Glutamatergic neuron (in vitro differentiated cells): ENCODE measurements around the gene ZNF608. TPM values are rescaled to one million over a fixed set of nuclear protein-coding genes. Genes with fewer than 3 reads are reported as not detected.

Experiments
- DNase-seq: peaks from one replicate; pipeline ENCODE4 v3.0.0; 2022
- H3K27ac Mint-ChIP-seq: one replicate; pipeline ENCODE4 v1.8.0; 2020; ENCODE audit warnings: mild to moderate bottlenecking, mixed read lengths, inconsistent platforms; ENCODE audit not compliant: unreplicated experiment
- H3K27me3 Mint-ChIP-seq: one replicate; pipeline ENCODE4 v1.8.0; 2020; ENCODE audit warnings: mild to moderate bottlenecking, moderate library complexity, mixed read lengths, inconsistent platforms; ENCODE audit not compliant: unreplicated experiment
- H3K36me3 Mint-ChIP-seq: one replicate; pipeline ENCODE4 v1.8.0; 2020; ENCODE audit warnings: mild to moderate bottlenecking, mixed read lengths, inconsistent platforms; ENCODE audit not compliant: unreplicated experiment
- H3K4me1 Mint-ChIP-seq: one replicate; pipeline ENCODE4 v1.8.0; 2020; ENCODE audit warnings: mild to moderate bottlenecking, low read depth, mixed read lengths, inconsistent platforms; ENCODE audit not compliant: unreplicated experiment
- H3K4me3 Mint-ChIP-seq: one replicate; pipeline ENCODE4 v1.8.0; 2020; ENCODE audit warnings: mild to moderate bottlenecking, mixed read lengths, inconsistent platforms; ENCODE audit not compliant: unreplicated experiment
- H3K9me3 Mint-ChIP-seq: one replicate; pipeline ENCODE4 v1.8.0; 2020; ENCODE audit warnings: mild to moderate bottlenecking, moderate library complexity, mixed read lengths, inconsistent platforms; ENCODE audit not compliant: unreplicated experiment
- total RNA-seq: library from RNA; stranded (reverse); fragmentation: NEBNext Ultra II Directional; extraction: Animal tissue kit (Norgen Biotek cat#: 25700); gene quantifications from one replicate; pipeline ENCODE4 v1.2.1, GENCODE V29; 2021; ENCODE audit not compliant: unreplicated experiment
- TF ChIP-seq, protein P1 (sequence below): fragments of 200-600 bp; sonication (generic); IDR thresholded peaks from one replicate; pipeline ENCODE4 v1.5.0; 2021; ENCODE audit not compliant: partially characterized antibody, unreplicated experiment

The ZNF608 gene
- total RNA-seq, 1 donor from 2014 or later = 161 TPM

DNA sequence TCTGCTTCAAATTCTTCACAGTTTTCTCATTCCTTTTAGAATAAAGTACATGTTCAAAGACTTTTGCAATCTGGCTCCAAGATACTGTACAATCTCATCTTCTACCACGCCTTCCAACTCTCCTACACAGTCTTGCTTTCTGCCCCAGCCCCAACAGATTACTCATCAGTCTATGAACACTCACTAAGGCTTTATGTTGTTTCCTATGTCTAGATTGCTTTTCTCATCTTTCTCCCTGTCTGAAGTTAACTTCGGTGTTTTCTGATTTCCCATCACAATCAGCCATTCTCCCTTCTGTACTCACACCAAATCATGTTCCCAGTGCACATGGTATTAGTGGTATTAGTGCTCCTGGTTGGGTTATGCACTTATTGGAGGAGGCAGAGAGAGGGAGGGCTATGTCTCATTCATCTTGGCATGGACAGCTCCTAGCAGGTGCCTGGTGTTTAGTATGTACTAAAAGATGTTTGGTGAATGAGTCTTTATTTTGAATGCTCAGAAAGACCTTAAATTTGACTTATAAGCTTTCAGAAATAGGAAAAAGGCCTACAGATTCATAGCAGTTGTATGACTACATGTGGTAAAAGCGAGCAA lies 44.0 kb upstream of the ZNF608 start:
- H3K27ac Mint-ChIP-seq = no peak overlapping the region
- no peak overlapping the region for H3K4me3 Mint-ChIP-seq
- TF ChIP-seq, protein P1, sequence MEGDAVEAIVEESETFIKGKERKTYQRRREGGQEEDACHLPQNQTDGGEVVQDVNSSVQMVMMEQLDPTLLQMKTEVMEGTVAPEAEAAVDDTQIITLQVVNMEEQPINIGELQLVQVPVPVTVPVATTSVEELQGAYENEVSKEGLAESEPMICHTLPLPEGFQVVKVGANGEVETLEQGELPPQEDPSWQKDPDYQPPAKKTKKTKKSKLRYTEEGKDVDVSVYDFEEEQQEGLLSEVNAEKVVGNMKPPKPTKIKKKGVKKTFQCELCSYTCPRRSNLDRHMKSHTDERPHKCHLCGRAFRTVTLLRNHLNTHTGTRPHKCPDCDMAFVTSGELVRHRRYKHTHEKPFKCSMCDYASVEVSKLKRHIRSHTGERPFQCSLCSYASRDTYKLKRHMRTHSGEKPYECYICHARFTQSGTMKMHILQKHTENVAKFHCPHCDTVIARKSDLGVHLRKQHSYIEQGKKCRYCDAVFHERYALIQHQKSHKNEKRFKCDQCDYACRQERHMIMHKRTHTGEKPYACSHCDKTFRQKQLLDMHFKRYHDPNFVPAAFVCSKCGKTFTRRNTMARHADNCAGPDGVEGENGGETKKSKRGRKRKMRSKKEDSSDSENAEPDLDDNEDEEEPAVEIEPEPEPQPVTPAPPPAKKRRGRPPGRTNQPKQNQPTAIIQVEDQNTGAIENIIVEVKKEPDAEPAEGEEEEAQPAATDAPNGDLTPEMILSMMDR = no peak
- peaks cover 2% of the 10 kb centered on the region for H3K9me3 Mint-ChIP-seq
- no peak for DNase-seq
- no peaks in the 10 kb centered on the region for H3K27me3 Mint-ChIP-seq
- no peaks in the 10 kb centered on the region for H3K36me3 Mint-ChIP-seq
- H3K4me1 Mint-ChIP-seq = no peaks in the 10 kb centered on the region

DNA sequence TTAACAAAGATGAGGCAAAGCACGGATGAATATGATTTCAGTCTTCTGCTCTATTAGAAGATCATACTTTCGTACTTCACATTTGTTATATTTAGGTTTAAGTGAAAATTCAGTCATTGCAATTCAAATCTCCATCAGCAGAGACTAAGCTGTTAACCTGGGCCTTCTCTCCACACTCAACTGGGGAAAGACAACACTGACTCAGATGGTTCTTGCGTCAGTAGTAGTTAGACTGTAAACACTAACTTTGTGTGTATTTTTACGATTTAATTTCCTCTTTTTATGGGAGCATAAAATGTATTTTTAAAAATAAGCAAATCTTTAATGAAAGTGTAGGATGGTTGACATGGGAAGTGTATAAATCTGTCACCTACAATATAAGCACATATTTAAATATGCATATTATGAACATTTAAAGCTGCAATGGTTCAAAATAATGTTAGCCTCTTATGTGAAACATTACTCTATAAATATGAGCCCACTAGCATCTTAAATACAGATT lies 42.7 kb upstream of the ZNF608 start:
- Mint-ChIP-seq H3K4me1 (no peaks in the 10 kb centered on the region), H3K27ac (no peak overlapping the region), H3K4me3 (no peak overlapping the region), H3K36me3 (no peaks in the 10 kb centered on the region), H3K9me3 (peaks cover 2% of the 10 kb centered on the region), H3K27me3 (no peaks in the 10 kb centered on the region)
- no peak for DNase-seq
- TF ChIP-seq, protein P1 = no peak

DNA sequence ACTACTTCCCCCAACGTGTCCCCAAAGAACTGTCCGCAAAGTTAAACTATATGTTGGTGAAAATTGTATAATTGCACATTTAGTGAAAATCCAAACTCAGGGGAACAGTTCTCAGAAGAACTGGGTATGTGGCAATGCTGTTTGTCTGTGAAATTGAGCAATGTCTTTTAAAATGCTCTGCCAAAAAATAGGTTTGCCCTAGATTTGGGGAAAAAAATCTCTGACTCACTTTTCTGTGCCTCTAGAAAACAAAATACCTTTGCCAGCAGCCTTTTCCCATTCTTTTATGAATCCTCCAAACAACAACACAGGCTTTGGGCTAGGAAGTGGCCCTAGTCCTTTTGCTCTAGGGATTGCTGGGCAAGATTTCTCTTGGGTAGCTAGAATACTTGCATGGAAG lies 37.4 kb upstream of the ZNF608 start:
- no peak for DNase-seq
- H3K4me1 Mint-ChIP-seq = no peaks in the 10 kb centered on the region
- no peaks in the 10 kb centered on the region for H3K9me3 Mint-ChIP-seq
- no peak overlapping the region for H3K27ac Mint-ChIP-seq
- TF ChIP-seq, protein P1 = no peak
- H3K27me3 Mint-ChIP-seq = no peaks in the 10 kb centered on the region
- H3K36me3 Mint-ChIP-seq = no peaks in the 10 kb centered on the region
- H3K4me3 Mint-ChIP-seq = no peak overlapping the region

DNA sequence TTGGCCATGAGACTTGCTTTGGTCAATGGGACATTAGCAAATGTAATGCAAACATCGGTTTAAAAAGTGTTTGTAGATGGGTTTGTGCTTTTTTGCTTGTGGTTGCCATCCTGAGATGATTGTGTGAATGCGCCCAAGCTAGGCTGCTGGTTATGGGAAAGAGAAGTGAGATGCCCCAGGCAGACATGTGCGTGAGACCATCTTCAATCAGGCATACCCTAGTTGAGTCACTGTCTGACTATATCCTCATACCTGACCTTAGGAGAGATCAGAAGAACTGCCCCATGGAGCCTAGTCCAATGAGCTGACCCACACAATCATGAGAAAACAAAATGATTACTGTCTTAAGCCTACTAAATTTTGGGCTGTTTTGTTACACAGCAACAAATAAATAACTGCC lies 36.8 kb upstream of the ZNF608 start:
- Mint-ChIP-seq H3K4me3 (no peak overlapping the region), H3K27me3 (no peaks in the 10 kb centered on the region), H3K9me3 (no peaks in the 10 kb centered on the region), H3K27ac (no peak overlapping the region), H3K36me3 (no peaks in the 10 kb centered on the region), H3K4me1 (no peaks in the 10 kb centered on the region)
- TF ChIP-seq, protein P1 = no peak
- DNase-seq = no peak

DNA sequence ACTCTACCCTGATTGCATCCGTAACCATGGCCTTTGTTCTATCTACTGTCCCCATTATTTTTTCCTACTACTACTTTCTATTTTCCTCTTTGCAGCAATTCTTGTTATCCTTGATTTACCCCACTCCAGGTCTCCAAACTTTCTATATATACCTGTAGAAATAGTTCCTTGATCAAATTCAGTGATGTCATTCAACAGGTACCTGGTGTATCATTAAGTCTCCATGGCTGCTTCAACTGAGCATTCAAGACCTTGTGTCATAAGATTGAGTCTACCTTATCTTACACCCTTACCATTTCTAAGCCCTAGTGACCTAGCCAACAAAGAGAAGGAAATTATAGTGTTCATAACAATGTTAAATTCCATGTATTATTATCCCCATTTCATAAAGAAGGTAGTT lies 35.8 kb upstream of the ZNF608 start:
- no peaks in the 10 kb centered on the region for H3K27me3 Mint-ChIP-seq
- no peak overlapping the region for H3K4me3 Mint-ChIP-seq
- no peaks in the 10 kb centered on the region for H3K4me1 Mint-ChIP-seq
- no peak overlapping the region for H3K27ac Mint-ChIP-seq
- no peak for DNase-seq
- TF ChIP-seq, protein P1 = no peak
- H3K9me3 Mint-ChIP-seq = no peaks in the 10 kb centered on the region
- no peaks in the 10 kb centered on the region for H3K36me3 Mint-ChIP-seq
